HEK293 (cell line): ENCODE results near the gene ATP13A4.

Experiments used
- CTCF ChIP-seq: fragments of 450-650 bp; formaldehyde crosslinking; IDR thresholded peaks from 2 replicates; pipeline ENCODE4 v1.5.1; 2016; ENCODE audit warnings: missing biosample characterization, missing genetic modification characterization
- ZNF580 ChIP-seq: fragments of 450-650 bp; formaldehyde crosslinking; IDR thresholded peaks from 2 replicates; pipeline ENCODE4 v1.5.1; 2016; ENCODE audit warnings: missing biosample characterization, missing genetic modification characterization

GRCh38 chr3:193481436-193481835 is 73.3 kb downstream of the ATP13A4 start:
- no peak for TF ChIP-seq ZNF580 (tag by site-specific recombination)
- TF ChIP-seq CTCF (tag by site-specific recombination) = no peak
